ENCODE data around the gene ALKBH3.

The ALKBH3 gene

DNA sequence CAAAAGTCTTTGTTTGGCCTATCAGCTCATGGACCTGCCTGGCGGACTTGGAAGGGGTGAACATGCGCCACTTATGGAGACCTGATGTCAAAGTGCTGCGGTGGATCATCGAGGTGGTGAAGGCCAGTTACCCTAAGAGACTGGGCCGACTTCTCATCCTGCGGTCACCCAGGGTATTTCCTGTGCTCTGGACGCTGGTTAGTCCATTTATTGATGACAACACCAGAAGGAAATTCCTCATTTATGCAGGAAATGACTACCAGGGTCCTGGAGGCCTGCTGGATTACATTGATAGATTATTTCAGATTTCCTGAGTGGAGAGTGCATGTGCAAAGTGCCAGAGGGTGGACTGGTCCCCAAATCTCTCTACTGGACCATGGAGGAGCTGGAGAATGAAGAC lies 17.9 kb downstream of the ALKBH3 start:
- no peak for FAIRE-seq

- FAIRE-seq: no peak
Observed at GRCh38 chr11:43899094-43899493, 18.5 kb downstream of the ALKBH3 start.

GRCh38 chr11:43901551-43901950 lies 20.9 kb downstream of the ALKBH3 start:
- no peak for FAIRE-seq

DNA sequence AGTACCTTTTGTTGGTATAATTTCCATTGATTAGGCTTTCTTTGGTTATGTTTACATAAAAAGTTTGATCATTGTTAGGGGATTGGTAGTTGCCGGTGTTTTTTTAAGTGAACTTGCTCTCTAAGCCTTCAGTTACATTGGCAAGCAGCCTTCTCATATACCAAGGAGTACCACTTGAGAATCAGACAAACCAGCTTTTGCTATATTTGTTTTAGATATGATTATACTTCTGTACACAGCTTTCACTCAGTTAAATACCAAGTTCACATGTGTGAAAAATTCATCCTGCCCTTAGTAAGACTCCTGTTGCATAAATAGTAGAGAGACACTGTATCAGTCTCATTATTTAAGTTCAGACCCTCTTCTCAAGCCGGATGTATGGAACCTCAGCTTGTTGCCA lies 22.4 kb downstream of the ALKBH3 start:
- FAIRE-seq: no peak

- FAIRE-seq: no peak
Observed at GRCh38 chr11:43903969-43904368, 23.3 kb downstream of the ALKBH3 start.

DNA sequence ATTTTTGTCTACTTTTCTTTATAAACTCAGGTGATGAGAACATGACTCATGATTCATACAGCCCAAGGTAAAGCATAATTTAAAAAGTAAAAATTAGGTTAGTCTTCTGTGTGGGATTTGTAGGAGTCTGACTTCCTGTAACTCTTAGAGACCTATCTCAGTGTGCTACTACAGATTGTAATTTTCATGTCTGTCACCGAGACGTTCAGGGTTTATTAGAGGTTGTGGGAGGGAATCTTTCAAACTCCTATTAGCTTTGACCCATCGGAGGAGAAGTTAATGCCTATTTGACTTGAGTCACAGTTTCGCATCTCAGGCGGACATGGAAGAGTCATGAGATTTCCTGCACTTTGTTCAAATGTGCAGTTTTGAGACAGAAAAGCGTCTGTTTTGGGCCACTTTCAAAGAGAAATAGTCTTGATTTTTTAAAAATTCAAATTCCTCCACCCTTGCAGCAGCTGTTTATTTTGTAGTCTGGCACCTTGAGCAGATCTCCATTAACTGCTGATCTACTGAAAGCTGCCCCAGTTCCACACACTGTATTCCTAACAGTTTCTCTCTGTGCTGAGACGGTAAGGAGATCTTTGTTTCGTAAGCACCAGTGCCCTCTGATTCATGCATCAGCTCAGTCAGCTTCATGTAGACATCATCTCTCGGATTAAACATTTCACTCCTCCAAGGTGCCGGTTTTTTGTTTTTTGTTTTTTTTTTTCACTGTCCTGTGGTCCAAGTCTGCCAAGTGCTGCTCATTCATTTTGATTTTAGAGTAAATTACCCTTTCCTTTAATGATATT lies 24.3 kb downstream of the ALKBH3 start:
- no peak for FAIRE-seq

GRCh38 chr11:43905813-43906241 lies 25.2 kb downstream of the ALKBH3 start:
- FAIRE-seq: no peak

- FAIRE-seq: no peak
Observed at GRCh38 chr11:43907028-43907975, 26.7 kb downstream of the ALKBH3 start.

GRCh38 chr11:43908191-43908590 lies 27.6 kb downstream of the ALKBH3 start:
- FAIRE-seq: no peak

DNA sequence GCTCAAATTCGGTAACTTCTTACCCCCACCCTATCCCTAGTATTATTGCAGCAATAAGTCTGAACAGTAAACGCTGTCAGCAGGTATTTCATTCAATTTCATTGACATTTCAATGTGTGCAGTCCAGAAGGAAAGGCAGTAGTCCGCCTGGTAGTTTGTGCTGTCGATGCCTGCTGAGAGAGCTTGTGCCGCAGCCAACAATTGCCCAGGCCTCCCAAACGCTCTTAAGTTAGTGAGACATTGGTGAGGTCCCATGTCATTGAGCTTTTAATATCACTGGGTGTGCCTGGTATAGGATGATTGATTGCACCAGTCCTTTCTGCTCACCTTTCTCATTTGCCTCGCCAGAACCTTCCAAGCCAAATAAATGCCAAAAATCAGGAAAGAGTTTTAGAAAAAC lies 28.1 kb downstream of the ALKBH3 start:
- FAIRE-seq: no peak

- FAIRE-seq: no peak
Observed at GRCh38 chr11:43913829-43914380, 33.3 kb downstream of the ALKBH3 start.

GRCh38 chr11:43914466-43914865 lies 33.8 kb downstream of the ALKBH3 start:
- no peak for FAIRE-seq

- FAIRE-seq: no peak
Observed at GRCh38 chr11:43916621-43917020, 36.0 kb downstream of the ALKBH3 start.

GRCh38 chr11:43917851-43918250 lies 37.2 kb downstream of the ALKBH3 start:
- no peak for FAIRE-seq

DNA sequence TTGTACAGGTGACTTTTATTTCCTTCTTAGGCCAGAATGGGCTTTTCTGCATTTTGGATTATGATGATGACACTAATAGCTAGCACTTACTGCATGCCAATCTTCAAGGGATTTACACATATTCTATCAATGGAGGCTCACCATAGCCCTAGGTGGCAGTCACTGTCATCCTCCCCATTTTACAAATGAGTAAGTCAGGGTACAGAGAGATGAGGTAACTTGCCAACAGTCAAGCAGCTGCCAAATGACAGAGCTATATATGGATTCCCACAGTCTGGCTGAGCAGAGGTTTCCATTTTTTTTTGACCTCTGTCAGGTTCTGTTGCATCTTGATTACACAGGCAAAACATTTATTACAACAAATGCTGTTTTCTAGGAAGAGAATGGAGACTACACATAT lies 38.0 kb downstream of the ALKBH3 start:
- no peak for FAIRE-seq

GRCh38 chr11:43919852-43920597 lies 39.4 kb downstream of the ALKBH3 start:
- no peak for FAIRE-seq

- no peak for FAIRE-seq
Observed at GRCh38 chr11:43920598-43921419, 40.2 kb downstream of the ALKBH3 start.

GRCh38 chr11:43921561-43922294 lies 41.1 kb downstream of the ALKBH3 start:
- FAIRE-seq: no peak

- no peak for FAIRE-seq
Observed at GRCh38 chr11:43922295-43922648, 41.6 kb downstream of the ALKBH3 start.

DNA sequence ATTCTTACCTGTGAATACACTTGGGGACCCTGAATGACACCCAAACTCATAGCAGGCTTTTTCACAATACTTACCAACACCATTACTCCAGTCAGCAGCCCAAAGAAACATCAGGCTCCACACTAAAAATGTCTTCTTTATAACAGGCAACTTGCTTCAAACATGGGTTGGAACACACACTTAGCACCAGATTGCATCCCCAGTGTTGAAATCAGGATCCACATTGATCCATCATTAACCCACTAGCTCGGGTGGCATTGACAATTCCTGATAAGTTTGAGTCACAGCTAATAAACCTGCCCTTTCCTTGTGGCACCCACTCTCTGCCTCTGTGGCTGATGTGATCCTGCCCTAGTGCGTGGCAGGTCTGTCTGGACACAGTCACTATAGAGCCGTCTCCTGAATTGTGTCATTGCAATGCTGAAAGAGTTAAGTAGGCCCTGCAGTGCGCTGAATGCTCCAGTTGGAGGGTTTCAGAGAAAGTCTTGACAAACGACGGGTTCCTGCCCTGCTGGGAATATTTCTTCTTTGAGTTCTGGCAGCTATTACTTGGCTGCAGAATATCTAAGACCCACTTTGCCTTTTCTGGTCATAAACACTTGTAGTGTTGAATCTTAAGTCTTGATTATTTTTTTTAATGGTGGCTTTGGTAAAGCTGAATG lies 42.2 kb downstream of the ALKBH3 start:
- FAIRE-seq: no peak

Measured in TTC549 (cell line).